Type B pancreatic cell (in vitro differentiated cells): ENCODE measurements around the gene VMO1. TPM values are rescaled to one million over a fixed set of nuclear protein-coding genes. Genes with fewer than 3 reads are reported as not detected.

Source experiments
- DNase-seq: peaks from one replicate; pipeline ENCODE4 v3.0.0; 2021; ENCODE audit warnings: mixed read lengths; ENCODE audit not compliant: unreplicated experiment; ENCODE audit errors: extremely low spot score
- H3K27ac Mint-ChIP-seq: 2 replicates; pipeline ENCODE4 v1.8.0; 2021; ENCODE audit warnings: mild to moderate bottlenecking, mixed read lengths
- H3K27me3 Mint-ChIP-seq: 2 replicates; pipeline ENCODE4 v1.8.0; 2021; ENCODE audit warnings: mixed read lengths
- H3K36me3 Mint-ChIP-seq: 2 replicates; pipeline ENCODE4 v1.8.0; 2021; ENCODE audit warnings: mixed read lengths
- H3K4me1 Mint-ChIP-seq: one replicate; pipeline ENCODE4 v1.8.0; 2021; ENCODE audit warnings: mixed read lengths; ENCODE audit not compliant: unreplicated experiment
- H3K4me3 Mint-ChIP-seq: 2 replicates; pipeline ENCODE4 v1.8.0; 2021; ENCODE audit warnings: mild to moderate bottlenecking, mixed read lengths
- H3K9me3 Mint-ChIP-seq: 2 replicates; pipeline ENCODE4 v1.8.0; 2021; ENCODE audit warnings: mixed read lengths
- total RNA-seq: library from RNA; stranded (reverse); gene quantifications from 2 replicates; pipeline ENCODE4 v1.2.1, GENCODE V29; 2021; ENCODE audit warnings: low replicate concordance
- TF ChIP-seq, protein P1 (sequence below): fragments of 200-600 bp; sonication (generic); conservative IDR thresholded peaks from 2 replicates; pipeline ENCODE4 v1.5.0; 2021; ENCODE audit warnings: antibody characterized with exemption, mild to moderate bottlenecking

VMO1 gene
- total RNA-seq, 1 donor from 2014 or later, result 1.8 TPM

GRCh38 chr17:4753392-4753791, 32.8 kb downstream of the VMO1 start:
- H3K36me3 Mint-ChIP-seq, result no peaks in the 10 kb centered on the region

DNA sequence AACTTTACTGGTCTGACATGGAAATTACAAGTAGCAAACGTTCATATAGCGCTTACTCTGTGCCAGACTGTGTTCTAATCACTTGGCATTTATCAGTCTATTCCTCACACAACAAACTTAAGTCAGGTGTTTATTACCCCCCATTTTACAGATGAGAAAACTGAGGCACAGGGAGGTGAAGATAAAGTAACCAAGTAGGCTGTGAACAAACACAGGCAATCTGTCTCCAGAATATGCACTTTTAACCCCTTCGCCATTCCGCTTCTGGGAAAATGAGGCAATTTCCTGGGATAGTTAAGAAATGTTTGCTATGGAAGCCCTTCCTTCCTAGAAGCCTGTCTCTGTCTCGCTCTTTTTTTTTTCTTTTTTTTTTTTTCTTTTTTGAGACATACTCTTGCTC, 34.2 kb downstream of the VMO1 start:
- H3K9me3 Mint-ChIP-seq, result no peaks in the 10 kb centered on the region
- H3K4me1 Mint-ChIP-seq, result no peaks in the 10 kb centered on the region
- H3K36me3 Mint-ChIP-seq, result no peaks in the 10 kb centered on the region
- peaks cover 58% of the 10 kb centered on the region for H3K27me3 Mint-ChIP-seq
- TF ChIP-seq, protein P1, sequence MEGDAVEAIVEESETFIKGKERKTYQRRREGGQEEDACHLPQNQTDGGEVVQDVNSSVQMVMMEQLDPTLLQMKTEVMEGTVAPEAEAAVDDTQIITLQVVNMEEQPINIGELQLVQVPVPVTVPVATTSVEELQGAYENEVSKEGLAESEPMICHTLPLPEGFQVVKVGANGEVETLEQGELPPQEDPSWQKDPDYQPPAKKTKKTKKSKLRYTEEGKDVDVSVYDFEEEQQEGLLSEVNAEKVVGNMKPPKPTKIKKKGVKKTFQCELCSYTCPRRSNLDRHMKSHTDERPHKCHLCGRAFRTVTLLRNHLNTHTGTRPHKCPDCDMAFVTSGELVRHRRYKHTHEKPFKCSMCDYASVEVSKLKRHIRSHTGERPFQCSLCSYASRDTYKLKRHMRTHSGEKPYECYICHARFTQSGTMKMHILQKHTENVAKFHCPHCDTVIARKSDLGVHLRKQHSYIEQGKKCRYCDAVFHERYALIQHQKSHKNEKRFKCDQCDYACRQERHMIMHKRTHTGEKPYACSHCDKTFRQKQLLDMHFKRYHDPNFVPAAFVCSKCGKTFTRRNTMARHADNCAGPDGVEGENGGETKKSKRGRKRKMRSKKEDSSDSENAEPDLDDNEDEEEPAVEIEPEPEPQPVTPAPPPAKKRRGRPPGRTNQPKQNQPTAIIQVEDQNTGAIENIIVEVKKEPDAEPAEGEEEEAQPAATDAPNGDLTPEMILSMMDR, result no peak
- no peak overlapping the region for H3K27ac Mint-ChIP-seq
- H3K4me3 Mint-ChIP-seq, result no peak overlapping the region
- no peak for DNase-seq

More at GRCh38 chr17:4753392-4753791, 32.8 kb downstream of the VMO1 start:
- DNase-seq, result no peak
- no peaks in the 10 kb centered on the region for H3K4me1 Mint-ChIP-seq
- H3K4me3 Mint-ChIP-seq, result no peak overlapping the region
- H3K9me3 Mint-ChIP-seq, result no peaks in the 10 kb centered on the region
- TF ChIP-seq, protein P1, result no peak
- peaks cover 59% of the 10 kb centered on the region for H3K27me3 Mint-ChIP-seq
- no peak overlapping the region for H3K27ac Mint-ChIP-seq

DNA sequence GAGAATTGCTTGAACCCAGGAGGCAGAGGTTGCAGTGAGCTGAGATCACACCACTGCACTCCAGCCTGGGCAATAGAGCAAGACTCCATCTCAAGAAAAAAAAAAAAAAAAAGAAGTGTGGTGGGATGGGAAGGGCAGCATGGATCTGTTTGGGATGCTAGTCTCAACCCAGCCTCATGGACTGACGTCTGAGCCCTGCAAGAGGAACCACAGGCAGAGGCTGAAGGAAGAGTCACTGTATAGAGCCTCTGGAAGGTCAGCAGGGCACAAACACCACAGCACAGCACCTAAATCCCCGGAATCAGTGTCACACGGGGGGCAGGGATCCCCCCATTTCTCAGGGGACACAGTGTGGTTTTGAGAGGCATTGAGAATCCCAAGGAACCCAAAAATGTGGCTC, 35.6 kb downstream of the VMO1 start:
- Mint-ChIP-seq H3K27ac (no peak overlapping the region), H3K4me3 (no peak overlapping the region), H3K27me3 (peaks cover 68% of the 10 kb centered on the region), H3K4me1 (no peaks in the 10 kb centered on the region), H3K9me3 (no peaks in the 10 kb centered on the region), H3K36me3 (no peaks in the 10 kb centered on the region)
- no peak for DNase-seq
- TF ChIP-seq, protein P1, result no peak

GRCh38 chr17:4748686-4749085, 37.5 kb downstream of the VMO1 start:
- Mint-ChIP-seq H3K9me3 (no peaks in the 10 kb centered on the region), H3K4me1 (peaks cover 4% of the 10 kb centered on the region), H3K4me3 (no peak overlapping the region), H3K27me3 (peaks cover 73% of the 10 kb centered on the region), H3K27ac (no peak overlapping the region), H3K36me3 (no peaks in the 10 kb centered on the region)
- no peak for DNase-seq
- TF ChIP-seq, protein P1, result no peak

DNA sequence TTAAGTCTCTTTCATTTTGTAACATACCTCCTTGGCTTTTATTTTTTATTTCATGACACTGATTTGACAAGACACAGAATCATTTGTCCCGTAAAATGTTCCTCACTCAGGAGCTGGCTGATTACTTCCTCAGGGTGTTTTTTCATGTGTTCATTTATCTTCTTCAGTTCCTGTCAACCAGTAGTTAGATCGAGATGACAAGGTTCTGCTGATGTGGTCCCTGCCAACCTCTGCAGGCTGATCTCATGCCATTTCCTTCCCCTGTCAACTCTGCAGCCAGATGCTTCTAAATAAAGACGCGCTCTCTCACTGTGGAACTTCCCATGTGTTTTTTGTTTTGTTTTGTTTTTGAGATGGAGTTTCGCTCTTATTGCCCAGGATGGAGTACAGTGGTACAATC, 38.3 kb downstream of the VMO1 start:
- H3K36me3 Mint-ChIP-seq, result no peaks in the 10 kb centered on the region
- no peaks in the 10 kb centered on the region for H3K9me3 Mint-ChIP-seq
- H3K4me1 Mint-ChIP-seq, result peaks cover 4% of the 10 kb centered on the region
- TF ChIP-seq, protein P1, result no peak
- H3K4me3 Mint-ChIP-seq, result no peak overlapping the region
- no peak overlapping the region for H3K27ac Mint-ChIP-seq
- DNase-seq, result no peak
- peaks cover 77% of the 10 kb centered on the region for H3K27me3 Mint-ChIP-seq
